Muscle of leg (tissue), 16 donors: ENCODE measurements around the gene POLR2B. TPM values are rescaled to one million over a fixed set of nuclear protein-coding genes. Genes with fewer than 3 reads are reported as not detected.
"Not testable (repeated sequence)": the region's sequence is repeated elsewhere in the genome, so short reads cannot be mapped to it uniquely, and the experiment has no call there.

Experiments used
- DNase-seq: peaks from one replicate; pipeline ENCODE4 v3.0.0; 2013
- H3K27ac ChIP-seq: one replicate; pipeline ENCODE4 v1.5.1; 2013; ENCODE audit warnings: mild to moderate bottlenecking, low read length, control low read depth
- H3K27me3 ChIP-seq: one replicate; pipeline ENCODE4 v1.6.1; 2013; ENCODE audit warnings: low read length; ENCODE audit not compliant: control insufficient read depth, insufficient read depth
- H3K36me3 ChIP-seq: one replicate; pipeline ENCODE4 v1.6.1; 2013; ENCODE audit warnings: low read length; ENCODE audit not compliant: control insufficient read depth, insufficient read depth
- H3K4me1 ChIP-seq: one replicate; pipeline ENCODE4 v1.6.1; 2013; ENCODE audit warnings: low read length; ENCODE audit not compliant: control insufficient read depth, insufficient read depth
- H3K4me3 ChIP-seq: one replicate; pipeline ENCODE4 v1.5.1; 2013; ENCODE audit warnings: low read length, control low read depth
- H3K9me3 ChIP-seq: replicated peaks from 2 replicates; pipeline ENCODE4 v1.6.1; 2013; ENCODE audit warnings: low read depth, low read length; ENCODE audit not compliant: control insufficient read depth
- WGBS: methylation state at CpG from one replicate; pipeline ENCODE4 v1.1.5; 2013; ENCODE audit warnings: missing lambda C conversion rate; ENCODE audit not compliant: insufficient coverage; 5-methylcytosine and 5-hydroxymethylcytosine counted together
- long read RNA-seq, 11 donors: transcript quantifications; one replicate each; lab custom pipeline, GENCODE V29; 2026
- polyA plus RNA-seq, 8 donors: library from polyadenylated mRNA; unstranded; fragments of 120-200 nt; gene quantifications; one replicate each; pipeline versions ENCODE4 v1.2.1 to v1.2.3, GENCODE V29; 2013; ENCODE audit warnings: inconsistent platforms in 1 of 8, low replicate concordance in 1 of 8; ENCODE audit not compliant: insufficient read length in 8 of 8, insufficient read depth in 1 of 8
- total RNA-seq: library from RNA; stranded (reverse); fragments of 120-200 nt; gene quantifications from one replicate; pipeline ENCODE4 v1.2.4, GENCODE V29; 2013

Gene POLR2B
- total RNA-seq (89.6 TPM), polyA plus RNA-seq (10 to 100 TPM; 62.2 to 78.1 (median 71.4) TPM)
- long read RNA-seq, donor 1, partial matches to known transcripts = 58 of 62 reads
- long read RNA-seq, donor 1, other reads (novel, unspliced or antisense) = 0 of 62 reads
- long read RNA-seq, donor 2, partial matches to known transcripts = 55 of 57 reads
- long read RNA-seq, donor 2, other reads (novel, unspliced or antisense) = 0 of 57 reads
- long read RNA-seq, donor 3, transcript POLR2B-201 (25 exons, 3,748 nt) = major isoform, 5 of 892 reads
- long read RNA-seq, donor 3, partial matches to known transcripts = 300 of 892 reads
- long read RNA-seq, donor 3, other reads (novel, unspliced or antisense) = 586 of 892 reads
- long read RNA-seq, donor 4, partial matches to known transcripts = 509 of 660 reads
- long read RNA-seq, donor 4, other reads (novel, unspliced or antisense) = 147 of 660 reads
- long read RNA-seq, donor 5, transcript POLR2B-201 (25 exons, 3,748 nt) = major isoform, 10 of 28 reads
- long read RNA-seq, donor 5, partial matches to known transcripts = 17 of 28 reads
- long read RNA-seq, donor 5, other reads (novel, unspliced or antisense) = 0 of 28 reads
- long read RNA-seq, donor 6, transcript POLR2B-201 (25 exons, 3,748 nt) = major isoform, 16 of 984 reads
- long read RNA-seq, donor 6, partial matches to known transcripts = 419 of 984 reads
- long read RNA-seq, donor 6, other reads (novel, unspliced or antisense) = 549 of 984 reads
- long read RNA-seq, donor 7, transcript POLR2B-201 (25 exons, 3,748 nt) = major isoform, 8 of 597 reads
- long read RNA-seq, donor 7, partial matches to known transcripts = 321 of 597 reads
- long read RNA-seq, donor 7, other reads (novel, unspliced or antisense) = 267 of 597 reads
- long read RNA-seq, donor 8, partial matches to known transcripts = 0 of 5 reads
- long read RNA-seq, donor 8, other reads (novel, unspliced or antisense) = 0 of 5 reads
- long read RNA-seq, donor 9, partial matches to known transcripts = 332 of 584 reads
- long read RNA-seq, donor 9, other reads (novel, unspliced or antisense) = 248 of 584 reads
- long read RNA-seq, donor 10, transcript POLR2B-201 (25 exons, 3,748 nt) = major isoform, 8 of 27 reads
- long read RNA-seq, donor 10, partial matches to known transcripts = 19 of 27 reads
- long read RNA-seq, donor 10, other reads (novel, unspliced or antisense) = 0 of 27 reads
- long read RNA-seq, donor 11, transcript POLR2B-201 (25 exons, 3,748 nt) = major isoform, 6 of 556 reads
- long read RNA-seq, donor 11, partial matches to known transcripts = 508 of 556 reads
- long read RNA-seq, donor 11, other reads (novel, unspliced or antisense) = 39 of 556 reads

DNA sequence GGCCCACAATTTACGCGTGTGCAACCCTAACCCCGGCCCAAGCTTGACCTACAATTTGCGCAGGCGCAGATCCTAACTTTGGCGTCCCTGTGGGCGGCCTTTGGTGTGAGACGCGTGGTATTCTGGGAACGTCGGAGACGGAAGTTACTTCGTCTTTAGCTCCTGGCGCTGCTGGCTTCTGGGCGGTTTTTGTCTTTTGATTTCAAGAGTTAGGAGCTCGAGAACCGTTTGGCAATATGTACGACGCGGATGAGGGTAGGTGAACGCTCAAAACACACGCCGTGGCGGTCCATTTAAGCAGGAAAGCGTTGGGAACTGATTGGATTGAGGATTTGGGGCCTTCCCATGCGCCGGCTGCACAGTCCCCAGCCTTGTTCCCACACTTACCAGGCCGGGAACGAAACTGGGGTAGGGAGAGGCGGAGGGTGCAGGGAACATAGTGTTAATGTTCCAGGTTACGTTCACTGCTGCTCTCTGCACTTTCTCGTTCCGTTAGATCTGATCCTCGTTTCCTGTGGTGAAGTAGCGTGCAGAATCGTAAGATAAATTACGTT lies at the start of gene POLR2B:
Gene POLR2B (plus strand): TSS at position 147 of the 554 bp plus-strand sequence. CDS start 90 bp downstream, at position 237.
- peaks cover 20% of the 10 kb centered on the region for H3K4me1 ChIP-seq
- no peaks in the 10 kb centered on the region for H3K9me3 ChIP-seq
- peak; percentile 98 for DNase-seq
- no peaks in the 10 kb centered on the region for H3K27me3 ChIP-seq
- peaks cover 2% of the 10 kb centered on the region for H3K36me3 ChIP-seq
- peak within 1 kb of the TSS; percentile 87 for H3K4me3 ChIP-seq
- H3K27ac ChIP-seq = peak within 1 kb of the TSS; percentile 95
- 0% methylated on average over 27 of the region's 37 CpGs for WGBS

DNA sequence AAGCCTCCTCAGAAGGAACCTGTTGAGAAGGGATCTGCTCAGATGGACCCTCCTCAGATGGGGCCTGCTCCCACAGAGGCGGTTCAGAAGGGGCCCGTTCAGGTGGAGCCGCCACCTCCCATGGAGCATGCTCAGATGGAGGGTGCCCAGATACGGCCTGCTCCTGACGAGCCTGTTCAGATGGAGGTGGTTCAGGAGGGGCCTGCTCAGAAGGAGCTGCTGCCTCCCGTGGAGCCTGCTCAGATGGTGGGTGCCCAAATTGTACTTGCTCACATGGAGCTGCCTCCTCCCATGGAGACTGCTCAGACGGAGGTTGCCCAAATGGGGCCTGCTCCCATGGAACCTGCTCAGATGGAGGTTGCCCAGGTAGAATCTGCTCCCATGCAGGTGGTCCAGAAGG lies 48.1 kb upstream of the POLR2B start:
- 92% methylated on average over 7 of the region's 7 CpGs for WGBS
- no peak for DNase-seq
- H3K36me3 ChIP-seq = peaks cover 32% of the 10 kb centered on the region
- H3K27ac ChIP-seq = no peak overlapping the region
- H3K4me1 ChIP-seq = no peaks in the 10 kb centered on the region
- no peak overlapping the region for H3K4me3 ChIP-seq
- no peaks in the 10 kb centered on the region for H3K27me3 ChIP-seq
- H3K9me3 ChIP-seq = no peaks in the 10 kb centered on the region

DNA sequence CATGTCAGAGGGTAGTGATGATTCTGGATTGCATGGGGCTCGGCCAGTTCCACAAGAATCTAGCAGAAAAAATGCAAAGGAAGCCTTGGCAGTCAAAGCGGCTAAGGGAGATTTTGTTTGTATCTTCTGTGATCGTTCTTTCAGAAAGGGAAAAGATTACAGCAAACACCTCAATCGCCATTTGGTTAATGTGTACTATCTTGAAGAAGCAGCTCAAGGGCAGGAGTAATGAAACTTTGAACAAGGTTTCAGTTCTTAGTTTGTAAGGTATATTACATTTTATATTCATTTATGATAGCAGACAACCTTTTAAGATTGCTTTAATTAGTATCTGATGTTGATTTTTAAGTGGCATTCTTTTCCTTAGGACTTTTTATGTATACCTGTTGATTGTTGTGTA lies 46.8 kb upstream of the POLR2B start:
- Histone ChIP-seq H3K4me3 (no peak overlapping the region), H3K36me3 (peaks cover 30% of the 10 kb centered on the region), H3K27me3 (no peaks in the 10 kb centered on the region), H3K27ac (no peak overlapping the region), H3K4me1 (no peaks in the 10 kb centered on the region), H3K9me3 (no peaks in the 10 kb centered on the region)
- WGBS = 90% methylated on average over 3 of the region's 4 CpGs
- DNase-seq = no peak

GRCh38 chr4:56937262-56937661 lies 41.4 kb upstream of the POLR2B start:
- no peak for DNase-seq
- WGBS = 93% methylated on average over 3 of the region's 6 CpGs
- H3K36me3 ChIP-seq = peaks cover 13% of the 10 kb centered on the region
- H3K27ac ChIP-seq = no peak overlapping the region
- H3K27me3 ChIP-seq = no peaks in the 10 kb centered on the region
- no peaks in the 10 kb centered on the region for H3K9me3 ChIP-seq
- H3K4me1 ChIP-seq = no peaks in the 10 kb centered on the region
- H3K4me3 ChIP-seq = no peak overlapping the region

DNA sequence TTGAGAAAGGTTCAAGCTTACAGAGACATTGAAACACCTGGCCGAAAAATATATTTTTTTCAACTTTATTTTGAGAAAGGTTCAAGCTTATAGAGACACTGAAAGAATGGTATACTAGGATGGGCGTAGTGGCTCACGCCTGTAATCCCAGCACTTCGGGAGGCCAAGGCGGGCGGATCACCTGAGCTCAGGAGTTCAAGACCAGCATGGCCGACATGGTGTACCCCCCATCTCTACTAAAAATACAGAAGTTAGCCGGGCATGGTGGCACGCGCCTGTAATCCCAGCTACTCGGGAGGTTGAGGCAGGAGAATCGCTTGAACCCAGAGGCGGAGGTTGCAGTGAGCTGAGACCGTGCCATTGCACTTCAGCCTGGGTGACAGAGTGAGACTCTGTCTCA lies 38.9 kb upstream of the POLR2B start:
- 100% methylated on average over 1 of the region's 14 CpGs for WGBS
- not testable (repeated sequence) for H3K4me1 ChIP-seq, H3K9me3 ChIP-seq, H3K27ac ChIP-seq, H3K36me3 ChIP-seq, H3K27me3 ChIP-seq, H3K4me3 ChIP-seq, DNase-seq

DNA sequence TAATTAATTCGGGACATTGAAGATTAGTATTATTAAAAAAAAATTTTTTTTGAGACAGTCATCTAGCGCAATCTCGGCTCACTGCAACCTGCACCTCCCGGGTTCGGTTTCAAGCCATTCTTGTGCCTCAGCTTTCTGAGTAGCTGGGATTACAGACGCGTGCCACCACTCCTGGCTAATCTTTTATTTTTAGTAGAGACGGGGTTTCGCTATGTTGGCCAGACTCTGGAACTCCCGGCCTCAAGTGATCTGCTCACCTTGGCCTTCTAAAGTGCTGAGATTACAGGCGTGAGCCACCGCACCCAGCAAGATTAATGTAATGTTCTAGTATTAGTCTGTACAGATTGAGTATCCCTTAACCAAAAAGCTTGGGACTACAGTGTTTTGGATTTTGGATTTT lies 38.3 kb upstream of the POLR2B start:
- Histone ChIP-seq H3K9me3 (no peaks in the 10 kb centered on the region), H3K4me1 (no peaks in the 10 kb centered on the region), H3K27me3 (no peaks in the 10 kb centered on the region), H3K36me3 (peaks cover 9% of the 10 kb centered on the region), H3K27ac (peak overlapping the region; percentile 17), H3K4me3 (no peak overlapping the region)
- DNase-seq = no peak
- 96% methylated on average over 11 of the region's 12 CpGs for WGBS

GRCh38 chr4:56940971-56941370 lies 37.7 kb upstream of the POLR2B start:
- H3K4me3 ChIP-seq = no peak overlapping the region
- H3K27me3 ChIP-seq = no peaks in the 10 kb centered on the region
- no peak overlapping the region for H3K27ac ChIP-seq
- DNase-seq = peak; percentile 81
- no peaks in the 10 kb centered on the region for H3K9me3 ChIP-seq
- no peaks in the 10 kb centered on the region for H3K4me1 ChIP-seq
- H3K36me3 ChIP-seq = peaks cover 9% of the 10 kb centered on the region

DNA sequence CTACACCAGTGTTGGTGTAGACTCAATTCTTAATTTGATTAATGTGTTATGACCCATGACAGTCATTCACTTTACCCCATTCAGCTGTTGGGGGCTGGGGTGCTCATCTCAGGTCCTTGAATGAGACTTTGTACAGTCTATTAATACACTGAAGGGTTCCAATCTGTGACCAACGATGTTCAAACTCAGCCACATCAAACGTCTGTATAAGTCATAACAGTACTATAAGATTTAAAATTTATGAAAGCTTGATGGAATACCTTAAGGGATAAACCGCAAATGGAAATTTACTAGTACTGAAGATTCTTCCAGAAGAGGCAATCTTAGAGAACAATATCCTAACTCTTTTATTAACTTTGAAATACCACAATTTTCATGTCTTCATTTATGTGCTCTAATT lies 37.3 kb upstream of the POLR2B start:
- WGBS = no CpG with 5 or more reads among the region's 3 CpGs
- H3K4me1 ChIP-seq = no peaks in the 10 kb centered on the region

GRCh38 chr4:56953680-56954520 lies 24.8 kb upstream of the POLR2B start:
- DNase-seq = no peak
- no peaks in the 10 kb centered on the region for H3K9me3 ChIP-seq
- H3K27ac ChIP-seq = no peak overlapping the region
- no peaks in the 10 kb centered on the region for H3K36me3 ChIP-seq
- no peaks in the 10 kb centered on the region for H3K27me3 ChIP-seq
- WGBS = 84% methylated on average over 4 of the region's 9 CpGs
- H3K4me1 ChIP-seq = peaks cover 8% of the 10 kb centered on the region
- no peak overlapping the region for H3K4me3 ChIP-seq

More for the DNA sequence above, 37.3 kb upstream of the POLR2B start:
- H3K36me3 ChIP-seq = peaks cover 9% of the 10 kb centered on the region
- no peak for DNase-seq
- no peak overlapping the region for H3K27ac ChIP-seq
- H3K27me3 ChIP-seq = no peaks in the 10 kb centered on the region
- H3K9me3 ChIP-seq = no peaks in the 10 kb centered on the region
- no peak overlapping the region for H3K4me3 ChIP-seq
